Panc1 (cell line): ENCODE measurements around the gene RNF38.

Source experiments
- POLR2AphosphoS5 ChIP-seq: IDR thresholded peaks from 2 replicates; pipeline ENCODE4 v1.6.1; 2012; ENCODE audit warnings: mild to moderate bottlenecking, low read depth, low read length, moderate library complexity
- SIN3A ChIP-seq: IDR thresholded peaks from 2 replicates; pipeline ENCODE4 v1.6.1; 2012; ENCODE audit warnings: low read depth, mild to moderate bottlenecking, low read length, moderate library complexity, borderline replicate concordance; ENCODE audit not compliant: insufficient read depth
- TF ChIP-seq, protein P1 (sequence below): fragments of 450-650 bp; IDR thresholded peaks from 2 replicates; pipeline ENCODE4 v1.5.1; 2017; ENCODE audit warnings: mild to moderate bottlenecking
- TF ChIP-seq, protein P2 (sequence below), 2 experiments: IDR thresholded peaks; 2 replicates each; pipeline ENCODE4 v1.6.1; 2011 to 2012; ENCODE audit warnings: low read depth in 2 of 2, control low read depth in 1 of 2, low read length in 1 of 2, mild to moderate bottlenecking in 1 of 2, moderate library complexity in 1 of 2; ENCODE audit not compliant: insufficient read depth in 1 of 2

DNA sequence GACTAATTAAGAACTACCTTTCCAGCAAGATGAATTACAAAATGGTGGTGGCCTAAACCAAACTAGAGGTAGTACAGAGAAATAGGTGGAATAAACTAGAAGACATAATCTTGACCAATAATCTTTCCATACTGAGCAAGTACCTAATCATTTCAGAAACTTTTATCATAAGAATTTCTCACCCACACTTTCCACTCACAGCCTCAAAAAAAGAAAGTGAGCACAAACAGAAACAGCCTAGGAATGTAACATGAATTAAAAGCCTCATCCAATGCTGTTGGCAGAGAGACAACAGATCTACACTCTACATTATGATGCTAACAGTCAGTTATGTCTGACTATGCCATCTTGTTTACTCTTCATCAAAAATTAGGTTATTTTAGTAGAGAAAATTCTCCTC, 1.3 kb downstream of the RNF38 start:
- TF ChIP-seq, protein P1, sequence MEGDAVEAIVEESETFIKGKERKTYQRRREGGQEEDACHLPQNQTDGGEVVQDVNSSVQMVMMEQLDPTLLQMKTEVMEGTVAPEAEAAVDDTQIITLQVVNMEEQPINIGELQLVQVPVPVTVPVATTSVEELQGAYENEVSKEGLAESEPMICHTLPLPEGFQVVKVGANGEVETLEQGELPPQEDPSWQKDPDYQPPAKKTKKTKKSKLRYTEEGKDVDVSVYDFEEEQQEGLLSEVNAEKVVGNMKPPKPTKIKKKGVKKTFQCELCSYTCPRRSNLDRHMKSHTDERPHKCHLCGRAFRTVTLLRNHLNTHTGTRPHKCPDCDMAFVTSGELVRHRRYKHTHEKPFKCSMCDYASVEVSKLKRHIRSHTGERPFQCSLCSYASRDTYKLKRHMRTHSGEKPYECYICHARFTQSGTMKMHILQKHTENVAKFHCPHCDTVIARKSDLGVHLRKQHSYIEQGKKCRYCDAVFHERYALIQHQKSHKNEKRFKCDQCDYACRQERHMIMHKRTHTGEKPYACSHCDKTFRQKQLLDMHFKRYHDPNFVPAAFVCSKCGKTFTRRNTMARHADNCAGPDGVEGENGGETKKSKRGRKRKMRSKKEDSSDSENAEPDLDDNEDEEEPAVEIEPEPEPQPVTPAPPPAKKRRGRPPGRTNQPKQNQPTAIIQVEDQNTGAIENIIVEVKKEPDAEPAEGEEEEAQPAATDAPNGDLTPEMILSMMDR, result no peak
- TF ChIP-seq POLR2AphosphoS5 (no peak), SIN3A (no peak)
- TF ChIP-seq, protein P2, sequence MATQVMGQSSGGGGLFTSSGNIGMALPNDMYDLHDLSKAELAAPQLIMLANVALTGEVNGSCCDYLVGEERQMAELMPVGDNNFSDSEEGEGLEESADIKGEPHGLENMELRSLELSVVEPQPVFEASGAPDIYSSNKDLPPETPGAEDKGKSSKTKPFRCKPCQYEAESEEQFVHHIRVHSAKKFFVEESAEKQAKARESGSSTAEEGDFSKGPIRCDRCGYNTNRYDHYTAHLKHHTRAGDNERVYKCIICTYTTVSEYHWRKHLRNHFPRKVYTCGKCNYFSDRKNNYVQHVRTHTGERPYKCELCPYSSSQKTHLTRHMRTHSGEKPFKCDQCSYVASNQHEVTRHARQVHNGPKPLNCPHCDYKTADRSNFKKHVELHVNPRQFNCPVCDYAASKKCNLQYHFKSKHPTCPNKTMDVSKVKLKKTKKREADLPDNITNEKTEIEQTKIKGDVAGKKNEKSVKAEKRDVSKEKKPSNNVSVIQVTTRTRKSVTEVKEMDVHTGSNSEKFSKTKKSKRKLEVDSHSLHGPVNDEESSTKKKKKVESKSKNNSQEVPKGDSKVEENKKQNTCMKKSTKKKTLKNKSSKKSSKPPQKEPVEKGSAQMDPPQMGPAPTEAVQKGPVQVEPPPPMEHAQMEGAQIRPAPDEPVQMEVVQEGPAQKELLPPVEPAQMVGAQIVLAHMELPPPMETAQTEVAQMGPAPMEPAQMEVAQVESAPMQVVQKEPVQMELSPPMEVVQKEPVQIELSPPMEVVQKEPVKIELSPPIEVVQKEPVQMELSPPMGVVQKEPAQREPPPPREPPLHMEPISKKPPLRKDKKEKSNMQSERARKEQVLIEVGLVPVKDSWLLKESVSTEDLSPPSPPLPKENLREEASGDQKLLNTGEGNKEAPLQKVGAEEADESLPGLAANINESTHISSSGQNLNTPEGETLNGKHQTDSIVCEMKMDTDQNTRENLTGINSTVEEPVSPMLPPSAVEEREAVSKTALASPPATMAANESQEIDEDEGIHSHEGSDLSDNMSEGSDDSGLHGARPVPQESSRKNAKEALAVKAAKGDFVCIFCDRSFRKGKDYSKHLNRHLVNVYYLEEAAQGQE (IDR thresholded peaks at IDR 0.05; ENCODE audit: insufficient read depth in 1 of 2, low read depth in 2 of 2, low read length in 1 of 2), result no peak
